Skeletal muscle cell (primary cell): Measurements from ENCODE around the gene CLN6.
"Not testable (repeated sequence)": the region's sequence is repeated elsewhere in the genome, so short reads cannot be mapped to it uniquely, and the experiment has no call there.

Experiments used
- DNase-seq: peaks from one replicate; pipeline ENCODE4 v3.0.0-alpha.2; 2010; ENCODE audit warnings: low read depth
- H3K4me3 ChIP-seq: 2 replicates; pipeline ENCODE4 v1.5.1; 2011; ENCODE audit warnings: low read depth, mild to moderate bottlenecking, control low read depth, low read length, moderate library complexity

The CLN6 gene

GRCh38 chr15:68197661-68198437 is 31.7 kb downstream of the CLN6 start:
- no peak overlapping the region for H3K4me3 ChIP-seq
- no peak for DNase-seq

- no peak overlapping the region for H3K4me3 ChIP-seq
- DNase-seq, result no peak
Measured at GRCh38 chr15:68197170-68197492, 32.4 kb downstream of the CLN6 start.

- DNase-seq, result no peak
- no peak overlapping the region for H3K4me3 ChIP-seq
Measured at GRCh38 chr15:68196445-68197169, 32.9 kb downstream of the CLN6 start.

- H3K4me3 ChIP-seq, result no peak overlapping the region
- DNase-seq, result no peak
Measured at GRCh38 chr15:68195336-68196112, 34.0 kb downstream of the CLN6 start.

GRCh38 chr15:68192804-68193486 is 36.6 kb downstream of the CLN6 start:
- no peak for DNase-seq
- no peak overlapping the region for H3K4me3 ChIP-seq

GRCh38 chr15:68192117-68192516 is 37.4 kb downstream of the CLN6 start:
- H3K4me3 ChIP-seq, result no peak overlapping the region
- no peak for DNase-seq

- no peak for DNase-seq
- H3K4me3 ChIP-seq, result no peak overlapping the region
Measured at GRCh38 chr15:68191555-68191954, 38.0 kb downstream of the CLN6 start.

GRCh38 chr15:68190048-68190447 is 39.5 kb downstream of the CLN6 start:
- no peak overlapping the region for H3K4me3 ChIP-seq
- no peak for DNase-seq

- no peak overlapping the region for H3K4me3 ChIP-seq
- DNase-seq, result no peak
Measured at GRCh38 chr15:68188647-68189046, 40.9 kb downstream of the CLN6 start.

GRCh38 chr15:68187559-68187958 is 42.0 kb downstream of the CLN6 start:
- peak overlapping the region; percentile 19 for H3K4me3 ChIP-seq
- peak; percentile 70 for DNase-seq

- DNase-seq, result peak; percentile 66
- H3K4me3 ChIP-seq, result no peak overlapping the region
Measured at GRCh38 chr15:68186671-68187397, 42.7 kb downstream of the CLN6 start.

- DNase-seq, result no peak
Measured at GRCh38 chr15:68184616-68185480, 44.7 kb downstream of the CLN6 start.

GRCh38 chr15:68183616-68184315 is 45.8 kb downstream of the CLN6 start:
- peak; percentile 30 for DNase-seq
- H3K4me3 ChIP-seq, result no peak overlapping the region

More at GRCh38 chr15:68184616-68185480, 44.7 kb downstream of the CLN6 start:
- H3K4me3 ChIP-seq, result no peak overlapping the region

GRCh38 chr15:68177742-68178141 is 51.8 kb downstream of the CLN6 start:
- peak; percentile 16 for DNase-seq

GRCh38 chr15:68176601-68177000 is 52.9 kb downstream of the CLN6 start:
- DNase-seq, result no peak
- H3K4me3 ChIP-seq, result no peak overlapping the region

More at GRCh38 chr15:68177742-68178141, 51.8 kb downstream of the CLN6 start:
- no peak overlapping the region for H3K4me3 ChIP-seq

- DNase-seq, result no peak
- no peak overlapping the region for H3K4me3 ChIP-seq
Measured at GRCh38 chr15:68175526-68175925, 54.0 kb downstream of the CLN6 start.

- H3K4me3 ChIP-seq, result no peak overlapping the region
- DNase-seq, result no peak
Measured at GRCh38 chr15:68173119-68173518, 56.4 kb downstream of the CLN6 start.

- not testable (repeated sequence) for H3K4me3 ChIP-seq, DNase-seq
Measured at GRCh38 chr15:68172037-68172436, 57.5 kb downstream of the CLN6 start.
